NCI-H2029 treated with DMSO at 0.1 percent for 48 hours (cell line): ENCODE measurements around the gene LRRC37A2.
"Not testable (repeated sequence)": the region's sequence is repeated elsewhere in the genome, so short reads cannot be mapped to it uniquely, and the experiment has no call there.

Source experiments
- DNase-seq: peaks from one replicate; lab custom pipeline; 2025; lab: John Stamatoyannopoulos, UW

Gene LRRC37A2

DNA sequence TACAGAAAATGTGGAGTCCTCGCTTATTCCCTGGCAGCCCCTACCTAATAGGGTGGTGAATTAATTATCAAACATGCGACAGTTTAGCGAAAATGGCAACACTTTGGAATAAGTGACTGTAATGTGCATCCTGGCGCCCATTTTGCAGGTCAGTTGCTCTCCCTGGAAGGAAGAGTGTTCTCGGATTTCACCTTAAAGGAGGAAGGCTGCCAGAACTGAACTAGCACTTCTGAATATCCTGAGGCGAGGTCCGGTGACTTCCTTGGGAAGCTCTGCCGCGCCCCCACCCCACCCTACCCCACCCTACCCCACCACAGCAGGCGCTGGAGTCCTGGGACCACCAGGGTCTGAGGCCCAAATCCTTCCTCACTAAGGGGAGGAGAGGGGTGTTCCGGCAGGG lies at the start of gene LRRC37A2:
Gene LRRC37A2 (plus strand): TSS at position 301 of the 400 bp plus-strand sequence. CDS start 245 bp downstream, outside the sequence.
- DNase-seq = not testable (repeated sequence)

DNA sequence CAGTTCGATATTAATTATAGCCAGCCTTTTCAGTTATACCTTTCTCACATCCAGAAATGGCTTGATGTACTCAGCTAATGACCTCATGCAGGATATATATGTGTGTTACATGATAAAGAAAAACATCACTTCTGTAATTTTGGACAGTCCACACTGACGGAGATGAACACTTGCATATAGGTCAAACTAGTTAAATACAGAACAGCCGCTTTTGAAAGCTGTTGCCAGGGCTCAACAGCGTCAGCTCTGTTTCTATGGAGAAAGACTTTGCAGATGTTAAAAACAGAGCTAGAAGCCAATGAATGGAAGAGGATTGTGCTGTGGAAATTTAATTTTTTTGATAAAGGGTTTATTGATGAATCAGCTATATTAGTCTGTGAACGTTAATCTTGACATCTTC lies 44.6 kb upstream of the LRRC37A2 start:
- not testable (repeated sequence) for DNase-seq

GRCh38 chr17:46474489-46474888 lies 37.8 kb upstream of the LRRC37A2 start:
- DNase-seq = not testable (repeated sequence)

- DNase-seq = not testable (repeated sequence)
Observed at GRCh38 chr17:46475583-46475982, 36.7 kb upstream of the LRRC37A2 start.

- not testable (repeated sequence) for DNase-seq
Observed at GRCh38 chr17:46478823-46479222, 33.4 kb upstream of the LRRC37A2 start.

DNA sequence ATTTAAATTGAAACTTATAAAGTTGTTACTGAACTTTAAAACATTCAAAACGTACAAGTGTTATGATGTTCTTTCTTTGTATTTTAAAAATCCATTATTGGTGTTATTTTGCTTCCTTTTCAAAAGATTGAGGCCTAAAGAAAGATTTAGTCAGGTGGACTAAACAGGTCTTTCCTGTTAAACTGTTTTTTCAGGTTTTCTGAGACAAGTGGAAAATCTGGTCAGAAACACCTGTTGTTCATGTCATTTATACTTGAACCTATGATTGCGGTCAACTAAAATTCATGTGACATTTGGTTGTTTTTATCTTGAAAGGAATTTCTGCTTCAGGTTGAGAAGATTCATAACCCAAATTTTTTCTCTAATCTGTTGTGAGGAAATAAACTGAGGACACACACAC lies 31.0 kb upstream of the LRRC37A2 start:
- DNase-seq = not testable (repeated sequence)

DNA sequence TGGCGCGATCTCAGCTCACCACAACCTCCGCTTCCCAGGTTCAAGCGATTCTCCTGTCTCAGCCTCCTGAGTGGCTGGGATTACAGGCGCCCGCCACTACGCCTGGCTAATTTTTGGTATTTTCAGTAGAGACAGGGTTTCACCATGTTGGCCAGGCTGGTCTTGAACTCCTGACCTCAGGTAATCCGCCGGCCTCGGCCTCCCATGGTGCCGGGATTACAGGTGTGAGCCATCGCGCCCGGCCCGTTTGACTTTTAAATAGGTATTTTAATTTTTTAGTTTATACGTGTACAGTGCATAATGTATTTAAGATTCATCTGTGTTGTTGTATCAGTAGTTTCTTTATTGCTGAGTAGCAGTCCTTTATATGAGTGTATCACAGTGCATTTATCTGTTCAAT lies 20.2 kb upstream of the LRRC37A2 start:
- DNase-seq = not testable (repeated sequence)

- not testable (repeated sequence) for DNase-seq
Observed at GRCh38 chr17:46499437-46500139, 12.7 kb upstream of the LRRC37A2 start.

DNA sequence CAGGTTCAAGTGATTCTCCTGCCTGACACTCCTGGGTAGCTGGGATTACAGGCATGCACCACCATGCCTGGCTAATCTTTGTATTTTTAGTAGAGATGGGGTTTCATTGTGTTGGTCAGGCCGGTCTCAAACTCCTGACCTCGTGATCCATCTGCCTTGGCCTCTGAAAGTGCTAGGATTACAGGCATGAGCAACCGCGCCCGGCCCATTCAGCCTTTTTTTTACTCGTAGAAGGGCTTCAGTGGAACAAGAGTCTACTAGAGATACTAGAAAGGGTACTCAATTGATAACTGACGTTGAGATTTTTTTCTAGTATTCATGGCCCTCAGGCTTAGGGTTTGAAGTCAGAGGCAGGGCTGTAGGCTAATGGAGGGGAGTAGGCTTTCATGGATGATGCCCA lies 6.4 kb upstream of the LRRC37A2 start:
- not testable (repeated sequence) for DNase-seq

DNA sequence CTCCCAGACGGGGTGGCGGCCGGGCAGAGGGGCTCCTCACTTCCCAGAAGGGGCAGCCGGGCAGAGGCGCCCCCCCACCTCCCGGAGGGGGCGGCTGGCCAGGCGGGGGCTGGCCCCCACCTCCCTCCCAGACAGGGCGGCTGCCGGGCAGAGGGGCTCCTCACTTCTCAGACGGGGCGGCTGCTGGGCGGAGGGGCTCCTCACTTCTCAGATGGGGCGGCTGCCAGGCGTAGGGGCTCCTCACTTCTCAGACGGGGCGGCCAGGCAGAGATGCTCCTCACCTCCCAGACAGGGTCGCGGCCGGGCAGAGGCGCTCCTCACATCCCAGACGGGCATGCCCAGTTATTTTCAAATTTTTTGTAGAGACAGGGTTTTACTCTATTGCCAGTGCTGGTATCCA lies 22.4 kb downstream of the LRRC37A2 start:
- not testable (repeated sequence) for DNase-seq

- DNase-seq = not testable (repeated sequence)
Observed at GRCh38 chr17:46548607-46549006, 36.3 kb downstream of the LRRC37A2 start.

DNA sequence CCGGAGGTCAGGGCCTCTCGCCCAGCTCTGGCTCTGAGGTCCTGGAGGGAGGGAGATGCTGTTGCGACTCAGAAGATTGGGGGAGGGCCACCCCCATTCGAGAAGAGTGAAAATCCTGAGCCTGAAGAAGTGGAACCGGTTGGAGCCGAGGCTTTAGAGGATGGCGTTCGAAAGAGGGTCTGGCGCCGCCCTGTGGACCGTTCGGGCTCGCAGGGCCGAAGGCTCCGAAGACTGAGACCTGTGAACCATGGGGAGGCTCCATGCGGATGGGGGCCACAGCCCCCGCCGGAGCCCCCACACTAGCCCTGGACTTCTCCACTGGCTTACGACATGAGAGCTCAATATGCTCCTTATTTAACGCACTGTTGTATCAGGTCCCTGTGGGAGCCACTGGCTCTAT lies 46.9 kb downstream of the LRRC37A2 start:
- not testable (repeated sequence) for DNase-seq

GRCh38 chr17:46560048-46560447 lies 47.8 kb downstream of the LRRC37A2 start:
- not testable (repeated sequence) for DNase-seq

- DNase-seq = not testable (repeated sequence)
Observed at GRCh38 chr17:46566284-46566683, 54.0 kb downstream of the LRRC37A2 start.

GRCh38 chr17:46566980-46567379 lies 54.7 kb downstream of the LRRC37A2 start:
- DNase-seq = not testable (repeated sequence)

GRCh38 chr17:46571796-46572195 lies 59.5 kb downstream of the LRRC37A2 start:
- not testable (repeated sequence) for DNase-seq

GRCh38 chr17:46579083-46580075 lies 67.1 kb downstream of the LRRC37A2 start, which contains the start of gene ARL17A:
Gene ARL17A, minus strand, starts transcription at chr17:46579691. Its CDS starts 3,369 bp downstream, at chr17:46576322.
- not testable (repeated sequence) for DNase-seq

DNA sequence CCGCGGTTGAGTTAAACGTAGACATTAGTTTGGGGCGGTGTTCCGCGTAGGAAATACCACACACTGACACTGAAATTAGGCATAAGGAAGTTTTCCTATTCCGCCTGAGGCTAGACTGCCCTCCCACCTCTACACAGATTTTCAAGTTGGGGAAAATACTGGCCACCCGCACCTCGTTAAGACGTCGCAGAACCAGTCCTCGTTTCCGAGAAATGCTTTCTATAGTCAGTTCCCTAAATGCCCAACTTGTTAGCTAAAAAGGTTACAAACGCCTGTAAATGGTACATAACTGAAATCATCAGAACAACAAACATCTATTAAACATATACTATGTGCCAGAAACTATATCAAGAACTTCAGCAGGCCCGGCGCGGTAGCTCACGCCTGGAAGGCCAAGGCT lies 67.8 kb downstream of the LRRC37A2 start:
- not testable (repeated sequence) for DNase-seq

GRCh38 chr17:46585444-46585843 lies 73.2 kb downstream of the LRRC37A2 start:
- DNase-seq = not testable (repeated sequence)

- not testable (repeated sequence) for DNase-seq
Observed at GRCh38 chr17:46590157-46591146, 78.2 kb downstream of the LRRC37A2 start, which contains the start of gene NSF. Gene NSF, plus strand, starts transcription at chr17:46590669. Its CDS starts 107 bp downstream, at chr17:46590776.

DNA sequence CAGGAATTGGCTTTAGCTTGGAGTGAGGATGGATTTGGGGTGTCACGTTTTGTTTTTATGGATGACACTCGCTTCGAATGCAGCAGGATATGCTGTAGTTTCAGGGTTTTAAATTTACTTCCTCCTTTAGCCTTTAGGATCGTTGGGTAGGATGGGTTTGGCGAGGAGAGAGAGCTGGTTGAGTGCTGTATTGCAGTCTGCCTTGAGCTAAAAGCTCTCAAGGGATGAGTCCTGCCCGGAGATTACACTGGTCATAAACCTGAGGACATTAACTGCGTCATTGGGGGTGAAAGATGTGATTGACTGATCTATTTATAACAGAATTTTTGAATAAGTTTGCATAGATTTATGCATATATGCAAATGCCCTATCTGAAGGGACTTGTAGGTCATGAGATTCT lies 79.1 kb downstream of the LRRC37A2 start:
- DNase-seq = not testable (repeated sequence)
